ENCODE measurements around the gene NMNAT3.
"Not testable (repeated sequence)": the region's sequence is repeated elsewhere in the genome, so short reads cannot be mapped to it uniquely, and the experiment has no call there.

NMNAT3 gene

DNA sequence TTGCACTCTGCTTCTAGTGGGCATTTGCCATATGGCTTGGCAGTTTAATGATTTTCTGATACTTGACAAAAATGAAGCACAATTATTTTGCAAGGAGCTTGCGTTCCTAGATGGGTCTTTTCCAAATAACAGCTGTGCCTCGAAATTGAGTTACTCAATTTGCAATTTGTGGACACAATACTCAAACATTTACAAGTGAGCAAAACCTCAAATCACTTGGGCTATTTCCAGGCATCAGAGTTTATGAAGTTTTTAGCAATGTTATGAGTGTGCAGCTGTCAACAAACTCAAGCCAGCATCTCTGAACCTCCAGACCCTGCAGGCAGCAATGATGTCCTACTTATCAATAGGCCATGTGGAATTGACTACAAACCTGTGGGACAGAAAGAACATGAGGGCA is 41.3 kb downstream of the NMNAT3 start:
- no peak for DNase-seq (ENCODE audit: low read depth)

DNA sequence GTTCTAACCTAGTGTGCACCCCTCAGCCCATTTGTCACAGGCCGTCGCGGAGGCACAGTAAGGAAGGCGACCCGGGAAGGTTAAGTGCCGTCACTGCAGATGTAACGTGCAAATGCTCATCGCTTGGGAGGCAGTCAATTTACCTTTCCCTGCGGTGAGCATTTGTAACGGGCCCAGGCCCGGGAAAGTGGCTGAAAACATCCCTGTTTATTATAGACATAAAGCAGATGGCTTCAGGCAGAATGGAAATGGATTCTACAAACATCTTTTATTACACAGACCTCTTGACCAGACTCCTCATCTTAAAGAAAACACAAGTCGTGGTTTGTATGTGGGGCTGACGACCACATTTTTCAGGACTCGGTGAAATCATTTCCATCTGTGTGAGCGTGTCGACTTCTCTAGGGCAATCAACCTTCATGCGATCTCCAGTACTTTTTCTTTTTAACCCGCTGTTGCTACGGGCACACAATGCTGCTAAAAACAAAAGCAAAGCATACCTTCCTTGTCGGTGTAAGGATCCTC is 43.6 kb downstream of the NMNAT3 start:
- DNase-seq (ENCODE audit: low read depth), result no peak

DNA sequence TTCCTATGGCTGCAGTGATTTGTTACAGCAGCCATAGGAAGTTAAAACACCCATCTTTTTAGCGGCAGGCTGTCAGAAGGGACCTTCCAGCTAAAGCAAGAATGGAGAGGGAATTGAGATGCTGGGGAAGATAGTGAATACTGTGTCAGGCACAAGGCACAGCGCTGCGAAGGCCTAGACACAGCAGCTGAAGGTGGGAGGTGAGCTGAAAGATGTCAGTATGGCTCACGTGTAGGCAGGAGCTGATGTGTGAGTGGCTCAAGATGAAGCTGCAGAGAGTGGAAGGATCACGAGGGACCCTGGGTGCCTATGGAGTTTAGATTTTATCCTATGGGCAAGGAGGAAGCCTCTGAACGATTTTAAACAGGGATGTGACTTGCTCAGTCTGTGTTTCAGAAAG is 44.3 kb downstream of the NMNAT3 start:
- DNase-seq (ENCODE audit: low read depth), result no peak

DNA sequence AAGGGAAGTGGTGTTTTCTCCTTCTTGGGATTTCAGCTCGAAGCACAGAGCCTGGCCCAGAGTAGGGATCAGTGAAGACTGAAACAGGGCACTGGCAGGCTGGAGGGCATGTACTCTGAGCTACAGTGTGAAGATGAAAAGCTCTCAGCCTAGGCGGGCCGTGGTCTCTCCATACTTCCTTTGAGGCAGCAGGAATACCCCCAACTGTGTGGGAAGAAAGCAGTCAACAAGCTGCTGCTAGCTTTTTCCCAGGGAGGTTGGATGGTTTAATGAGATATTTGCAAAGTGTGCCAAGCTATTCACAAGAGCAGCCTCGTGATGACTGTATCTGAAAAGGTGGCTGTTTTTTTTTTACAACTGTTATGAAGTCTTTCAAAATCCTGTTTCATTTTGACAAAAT is 47.2 kb downstream of the NMNAT3 start:
- no peak for DNase-seq (ENCODE audit: low read depth)

DNA sequence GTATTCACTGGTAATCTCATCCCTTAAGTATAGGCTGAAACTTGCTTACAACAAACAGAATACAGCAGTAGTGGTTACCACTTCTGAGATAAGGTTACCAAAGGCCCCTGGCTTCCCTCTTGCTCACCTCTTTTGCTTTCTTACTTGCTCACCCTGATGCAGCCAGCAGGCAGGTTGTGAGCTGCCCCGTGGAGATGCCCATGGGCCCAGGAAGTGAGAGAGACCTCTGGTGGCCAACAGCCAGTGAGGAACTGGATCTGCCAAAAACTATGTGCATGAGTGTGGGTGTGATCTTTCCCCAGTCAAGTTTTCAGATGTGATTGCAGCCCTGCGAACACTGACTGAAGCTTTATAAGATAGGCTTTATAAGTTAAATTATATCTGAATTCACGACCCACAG is 48.7 kb downstream of the NMNAT3 start:
- no peak for DNase-seq (ENCODE audit: low read depth)

DNA sequence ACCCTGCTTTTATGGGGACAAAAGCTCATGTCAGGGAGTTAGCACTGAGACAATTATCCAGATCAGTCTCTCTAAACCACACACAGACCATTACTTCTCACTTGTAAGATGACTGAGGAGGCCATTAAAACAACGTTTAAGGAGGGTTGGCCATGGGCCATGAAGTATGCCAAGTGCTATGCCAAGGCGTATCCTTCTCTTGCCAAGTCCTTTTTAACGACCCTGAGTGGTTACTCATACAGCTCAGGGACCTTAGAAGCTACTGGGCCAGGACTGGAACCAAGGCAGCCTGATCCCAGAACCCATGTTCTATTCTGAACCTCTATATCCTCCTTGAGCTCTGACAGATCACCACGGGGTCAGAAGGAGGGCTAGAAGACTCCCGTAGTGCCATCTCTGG is 50.0 kb downstream of the NMNAT3 start:
- no peak for DNase-seq (ENCODE audit: low read depth)

DNA sequence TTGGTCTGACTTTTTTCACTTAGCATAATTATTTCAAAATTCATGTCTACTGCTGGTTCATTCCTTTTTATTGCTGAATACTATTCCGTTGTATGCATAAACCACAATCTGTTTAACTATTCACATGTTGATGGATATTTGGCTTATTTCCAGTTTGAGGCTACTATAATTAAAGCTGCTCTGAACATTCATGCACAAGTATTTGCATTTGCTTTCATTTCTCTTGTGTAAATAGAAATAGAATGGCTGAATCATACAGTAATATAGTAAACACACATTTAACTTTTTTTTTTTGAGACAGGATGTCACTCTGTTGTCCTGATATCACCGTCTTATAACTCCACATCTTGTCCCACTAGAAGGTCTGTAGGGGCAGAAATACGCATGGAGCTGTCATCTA is 57.3 kb downstream of the NMNAT3 start:
- no peak for DNase-seq (ENCODE audit: low read depth)

DNA sequence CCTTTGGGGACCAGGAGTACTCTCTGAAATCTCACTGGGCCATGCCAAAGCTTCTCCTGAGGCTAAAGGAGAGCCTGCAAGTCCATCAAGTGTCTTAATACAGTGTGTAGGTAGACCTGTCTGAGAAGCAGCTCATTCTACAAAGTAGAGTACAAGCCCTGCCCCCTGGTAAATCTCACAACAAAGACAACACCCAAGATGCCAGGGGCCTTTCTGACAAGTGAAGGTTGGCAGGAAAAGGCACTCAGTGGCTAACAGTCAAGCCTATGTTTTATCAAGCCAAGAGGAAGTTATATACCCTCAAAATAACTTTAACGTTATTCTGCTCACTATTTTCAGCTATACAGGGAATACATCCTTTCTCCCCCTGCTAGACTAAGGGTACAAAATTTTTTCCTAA is 58.3 kb downstream of the NMNAT3 start:
- DNase-seq (ENCODE audit: low read depth), result no peak

DNA sequence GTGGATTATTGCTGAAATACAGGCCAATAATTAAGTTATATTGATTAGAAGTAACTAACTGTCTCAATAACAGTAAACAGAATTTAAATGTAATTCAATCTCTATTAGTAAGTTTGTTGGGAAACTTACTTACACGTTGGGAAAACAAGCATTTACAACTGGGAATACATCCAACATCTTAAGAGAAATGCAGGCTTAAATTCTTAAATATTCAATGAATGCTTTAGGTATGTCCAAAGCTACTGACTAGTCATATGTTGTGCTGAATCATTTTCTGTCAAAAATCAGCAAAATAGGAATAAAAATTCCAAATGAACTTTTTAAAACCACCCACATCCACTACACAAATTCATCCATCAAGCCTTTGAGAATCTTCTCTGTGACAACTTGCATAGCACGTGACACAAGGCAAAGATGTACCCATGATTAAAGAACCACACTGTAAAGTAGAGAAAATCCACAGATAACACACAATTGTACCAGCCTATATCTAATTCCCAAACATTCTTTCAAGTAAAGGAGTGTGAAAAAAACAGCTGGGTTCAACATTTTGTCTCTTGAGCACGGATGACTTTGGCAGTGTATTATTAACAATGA is 60.0 kb downstream of the NMNAT3 start:
- no peak for DNase-seq (ENCODE audit: low read depth)

DNA sequence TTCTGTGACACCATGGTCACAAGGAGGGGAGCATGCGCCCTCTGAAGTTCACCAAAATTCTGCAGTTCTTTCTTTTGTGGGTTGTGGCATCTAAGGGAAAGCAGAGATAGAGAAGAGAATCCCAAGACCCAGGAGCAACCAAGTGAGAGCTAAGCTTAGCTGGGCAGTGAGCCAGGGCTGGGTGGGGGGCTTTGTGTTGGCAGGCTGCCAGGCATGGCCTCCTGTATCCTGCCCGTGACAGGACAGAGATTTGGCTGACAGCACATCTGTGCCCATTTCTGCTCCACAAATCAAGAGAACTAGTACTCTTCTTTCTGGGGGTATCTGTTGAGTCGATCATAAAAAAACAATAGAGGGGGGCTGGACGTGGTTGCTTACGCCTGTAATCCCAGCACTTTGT is 66.2 kb downstream of the NMNAT3 start:
- no peak for DNase-seq (ENCODE audit: low read depth)

DNA sequence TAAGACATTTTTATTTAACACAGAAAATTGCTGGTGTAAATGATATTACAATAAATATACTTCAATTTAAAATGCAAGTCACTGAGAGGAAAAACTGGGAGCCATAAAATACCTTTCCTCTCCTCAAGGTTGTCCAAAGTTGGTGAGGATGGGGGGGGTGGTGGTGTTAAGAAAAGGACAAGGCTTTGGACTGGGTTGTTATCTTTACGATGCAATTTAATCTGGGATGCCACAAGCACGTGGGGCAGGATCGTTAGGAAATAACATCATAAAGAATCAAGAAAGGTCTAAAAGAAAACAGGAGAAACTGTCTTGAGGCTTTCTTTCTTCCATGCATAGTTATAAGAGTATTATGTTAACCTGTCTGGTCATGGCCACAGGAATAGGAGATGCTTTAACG is 66.9 kb downstream of the NMNAT3 start:
- no peak for DNase-seq (ENCODE audit: low read depth)

DNA sequence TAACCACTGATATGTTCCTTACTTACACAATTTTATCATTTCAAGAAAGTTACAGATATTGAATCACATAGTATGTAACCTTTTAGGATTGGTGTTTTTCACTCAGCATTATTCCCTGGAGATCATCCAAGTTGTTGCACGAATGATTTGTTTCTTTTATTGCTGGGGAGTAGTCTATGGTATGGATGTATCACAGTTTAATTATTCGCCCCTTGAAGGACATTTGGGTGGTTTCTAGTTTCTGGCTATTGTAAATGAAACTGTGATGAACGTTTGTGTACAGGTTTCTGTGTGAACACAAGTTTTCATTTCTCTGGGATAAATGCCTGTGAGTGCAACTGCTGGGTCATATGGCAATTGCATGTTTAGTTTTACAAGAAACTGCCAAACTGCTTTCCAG is 68.8 kb downstream of the NMNAT3 start:
- no peak for DNase-seq (ENCODE audit: low read depth)

DNA sequence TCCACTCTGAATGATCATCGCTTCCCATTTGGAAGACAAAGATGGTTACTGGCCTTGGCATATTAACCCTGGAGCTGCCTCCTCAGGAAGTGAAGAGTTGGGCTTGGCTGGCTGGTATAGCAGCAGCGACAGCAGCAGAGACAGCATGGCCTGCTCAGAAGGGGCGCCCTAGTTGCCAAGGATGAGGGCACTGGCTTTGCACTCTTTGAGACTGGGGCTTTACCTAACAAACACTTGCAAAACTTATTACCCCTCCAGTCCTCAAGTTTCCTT is 69.7 kb downstream of the NMNAT3 start:
- no peak for DNase-seq (ENCODE audit: low read depth)

DNA sequence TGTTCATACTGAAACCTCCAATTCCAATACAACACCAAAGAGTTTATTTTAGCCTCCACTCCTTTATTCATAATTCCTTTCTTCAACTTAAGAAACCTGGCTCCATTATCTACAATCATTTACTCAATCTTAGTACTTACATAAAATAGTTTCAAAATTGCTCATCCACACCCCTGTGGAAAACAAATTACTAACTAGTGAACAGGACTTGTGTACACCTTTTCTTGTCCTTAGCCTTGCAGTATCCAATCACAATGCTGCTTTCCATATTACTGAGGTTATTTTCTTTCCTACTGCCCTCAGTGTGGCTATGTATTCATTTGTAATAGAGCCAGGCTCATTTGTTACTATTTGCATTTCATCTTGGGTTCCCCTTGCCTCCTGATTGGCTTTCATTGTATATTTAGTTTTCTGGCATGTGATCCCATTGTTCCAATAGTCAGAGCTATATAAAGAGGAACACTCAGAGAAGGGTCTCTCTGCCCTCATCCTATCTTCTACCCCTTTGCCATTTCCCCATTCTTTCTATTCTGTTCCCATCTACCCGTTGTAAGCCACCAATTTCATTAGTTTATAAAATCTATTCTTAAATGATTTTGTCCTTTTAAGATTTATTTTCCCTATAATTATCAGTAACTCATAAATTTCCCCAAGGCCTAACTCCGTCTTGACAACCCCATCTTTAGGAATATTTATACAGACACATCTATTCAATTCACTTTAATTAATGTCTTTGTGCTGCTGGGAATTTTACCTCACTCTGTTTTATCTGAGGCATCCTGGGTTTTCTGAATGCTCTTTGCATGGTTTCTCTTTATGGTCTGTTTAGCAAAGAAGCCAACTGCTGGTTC is 70.3 kb downstream of the NMNAT3 start:
- no peak for DNase-seq (ENCODE audit: low read depth)

DNA sequence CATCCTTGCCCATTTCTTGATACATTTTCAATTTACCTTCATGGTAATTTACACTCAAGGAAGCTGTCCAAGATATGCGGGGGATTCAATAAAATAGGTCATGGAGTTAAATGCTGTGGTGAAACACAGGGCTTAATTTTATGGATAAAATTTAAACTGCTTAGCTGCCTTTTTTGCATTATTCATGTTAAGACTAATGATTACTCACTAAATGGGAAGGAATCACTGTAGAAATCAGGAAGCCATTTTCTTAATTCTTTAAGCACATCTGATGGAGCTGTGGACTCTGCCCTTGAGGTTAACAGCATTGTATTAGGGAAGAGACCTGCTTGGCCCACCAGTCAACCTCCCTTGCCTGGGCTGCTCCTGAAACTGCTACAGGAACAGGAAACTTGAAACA is 75.8 kb downstream of the NMNAT3 start:
- DNase-seq (ENCODE audit: low read depth), result no peak

DNA sequence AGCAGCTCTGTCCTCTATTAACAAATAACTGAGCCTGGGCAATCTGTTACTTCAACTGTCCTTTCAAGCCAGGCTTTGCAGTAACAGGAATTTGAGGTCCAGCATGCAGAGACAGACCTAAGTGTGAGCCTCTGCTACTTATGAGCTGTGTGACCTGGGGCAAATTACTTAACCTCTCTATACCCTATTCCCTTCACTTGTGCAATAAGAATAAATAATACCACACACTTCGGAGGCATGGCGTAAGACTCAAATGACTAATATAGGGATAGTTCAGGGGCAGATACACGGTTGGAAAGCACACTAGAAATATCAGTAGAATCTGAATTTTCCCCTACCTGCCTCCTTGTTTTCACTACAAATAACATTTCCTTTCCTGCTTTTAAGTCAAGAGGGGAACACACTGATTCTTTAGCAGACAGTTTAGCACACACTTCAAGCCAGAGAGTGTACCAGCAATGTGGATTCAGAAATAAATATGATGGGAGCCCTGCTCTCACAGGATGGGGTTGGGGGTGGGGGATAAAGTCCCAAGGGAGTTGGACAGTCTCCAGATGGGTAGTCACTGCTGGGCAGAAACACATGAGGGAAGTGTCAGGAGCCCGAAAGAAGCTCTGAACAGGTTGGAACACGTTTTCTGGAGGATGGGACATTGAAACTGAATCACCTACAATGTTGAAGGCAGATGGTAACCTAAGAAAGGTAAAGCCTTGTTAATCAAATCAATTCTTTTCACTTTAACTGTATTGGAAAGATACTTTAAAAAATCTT is 76.4 kb downstream of the NMNAT3 start:
- no peak for DNase-seq (ENCODE audit: low read depth)

DNA sequence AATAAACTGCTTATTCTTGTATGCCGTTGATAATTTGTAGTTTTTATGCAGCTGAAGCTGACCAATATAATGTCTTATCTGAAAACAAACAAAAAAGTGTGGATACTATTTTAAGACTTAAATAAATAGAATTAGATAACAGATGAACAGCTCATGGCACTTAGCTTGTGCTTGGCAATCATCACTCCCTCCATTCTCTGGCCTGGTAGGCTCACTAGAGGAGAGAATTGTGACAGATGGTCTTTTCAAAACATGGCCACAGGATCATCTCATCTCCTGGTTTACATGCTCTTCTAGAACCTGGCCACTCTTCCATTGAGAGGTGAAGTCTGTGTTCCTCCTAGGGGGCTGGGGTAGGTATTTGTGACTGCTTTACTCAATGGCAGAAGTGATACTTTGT is 79.8 kb downstream of the NMNAT3 start:
- no peak for DNase-seq (ENCODE audit: low read depth)

DNA sequence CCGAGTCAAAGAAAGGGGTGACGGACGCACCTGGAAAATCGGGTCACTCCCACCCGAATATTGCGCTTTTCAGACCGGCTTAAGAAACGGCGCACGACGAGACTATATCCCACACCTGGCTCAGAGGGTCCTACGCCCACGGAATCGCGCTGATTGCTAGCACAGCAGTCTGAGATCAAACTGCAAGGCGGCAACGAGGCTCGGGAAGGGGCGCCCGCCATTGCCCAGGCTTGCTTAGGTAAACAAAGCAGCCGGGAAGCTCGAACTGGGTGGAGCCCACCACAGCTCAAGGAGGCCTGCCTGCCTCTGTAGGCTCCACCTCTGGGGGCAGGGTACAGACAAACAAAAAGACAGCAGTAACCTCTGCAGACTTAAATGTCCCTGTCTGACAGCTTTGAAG is 86.6 kb downstream of the NMNAT3 start:
- not testable (repeated sequence) for DNase-seq (ENCODE audit: low read depth)

DNA sequence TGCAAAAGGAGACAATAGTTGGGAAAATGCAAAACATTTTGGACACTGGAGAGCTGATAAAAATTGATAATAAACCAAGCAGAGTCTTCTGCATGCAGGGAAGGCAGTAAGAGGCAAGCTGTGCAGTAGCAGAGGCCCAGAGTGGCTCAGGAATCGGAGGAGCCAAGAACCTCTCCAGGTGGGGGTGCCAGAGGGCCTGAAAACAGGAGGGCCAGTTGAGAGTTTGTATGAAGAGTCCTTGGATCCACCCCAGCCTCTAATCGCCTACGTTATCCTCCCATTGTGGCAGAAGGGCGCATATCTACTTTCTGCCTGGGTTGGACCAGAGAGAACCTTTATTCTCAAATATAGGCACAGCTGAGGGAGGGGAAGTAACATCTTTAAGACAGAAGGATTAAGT is 89.3 kb downstream of the NMNAT3 start:
- DNase-seq (ENCODE audit: low read depth), result no peak

DNA sequence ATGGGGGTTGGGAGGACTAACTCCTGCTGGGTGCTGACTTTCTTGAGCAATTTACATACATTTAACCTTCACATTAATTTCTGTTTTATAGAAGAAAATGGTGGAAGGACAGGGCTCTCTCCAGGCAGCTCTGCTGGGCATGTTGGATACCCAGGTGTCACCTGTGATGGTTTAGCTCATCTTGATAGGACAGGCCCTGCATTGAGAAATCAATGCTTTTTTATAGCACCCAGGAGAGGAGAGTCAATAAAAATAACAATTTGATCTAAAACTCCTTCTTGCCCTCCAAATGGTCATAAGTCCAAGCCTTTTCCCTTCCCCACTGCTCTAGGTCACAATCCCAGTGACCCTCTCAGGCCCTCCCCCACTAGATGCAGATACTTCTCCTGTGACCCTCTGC is 90.0 kb downstream of the NMNAT3 start:
- no peak for DNase-seq (ENCODE audit: low read depth)

DNA sequence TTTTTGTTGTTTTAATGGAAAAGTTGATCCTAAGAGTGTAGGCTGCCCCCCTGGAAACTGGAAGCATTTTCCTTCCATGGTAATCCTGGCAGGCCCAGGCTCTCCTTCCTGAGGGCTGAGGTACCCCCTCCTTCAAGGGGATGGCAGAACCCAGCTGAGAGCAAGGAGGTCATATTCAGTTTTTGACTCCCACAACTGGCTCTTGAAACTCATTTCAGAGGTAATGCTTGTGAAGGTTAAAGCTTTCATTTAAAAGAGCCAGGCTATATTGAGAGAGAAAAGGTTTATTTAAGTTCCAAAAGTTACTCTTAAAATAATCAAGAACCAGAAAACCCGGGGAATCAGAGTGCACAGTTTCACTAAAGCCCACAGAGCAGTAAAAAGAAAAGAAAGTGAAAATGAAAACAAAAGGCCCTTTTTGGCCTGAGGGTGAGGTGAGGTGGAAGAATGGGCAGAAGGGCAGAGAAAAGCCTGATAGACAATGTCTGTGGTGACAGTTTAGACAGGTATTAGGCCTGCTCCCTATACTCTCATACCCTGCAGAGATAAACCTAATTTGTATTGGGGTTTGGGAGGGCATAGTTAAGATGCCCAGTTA is 91.3 kb downstream of the NMNAT3 start:
- no peak for DNase-seq (ENCODE audit: low read depth)

DNA sequence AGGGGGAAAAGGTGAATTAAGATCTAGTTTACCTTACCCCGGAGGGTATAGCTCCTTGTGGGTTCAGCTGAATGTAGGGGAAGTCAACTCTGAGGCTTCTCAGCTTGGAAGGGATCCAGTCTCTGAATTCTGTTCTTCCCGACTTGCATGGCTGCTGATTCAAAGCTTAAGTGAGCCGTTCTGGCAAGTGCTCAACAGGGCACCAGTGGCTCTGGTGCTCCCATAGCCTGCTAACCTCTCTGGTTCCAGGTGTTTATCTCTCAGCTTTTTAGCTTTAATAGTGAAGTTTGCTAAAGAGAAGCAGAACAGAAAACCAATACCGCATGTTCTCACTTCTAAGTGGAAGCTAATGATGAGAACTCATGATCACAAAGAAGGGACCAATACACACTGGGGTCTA is 92.0 kb downstream of the NMNAT3 start:
- no peak for DNase-seq (ENCODE audit: low read depth)

DNA sequence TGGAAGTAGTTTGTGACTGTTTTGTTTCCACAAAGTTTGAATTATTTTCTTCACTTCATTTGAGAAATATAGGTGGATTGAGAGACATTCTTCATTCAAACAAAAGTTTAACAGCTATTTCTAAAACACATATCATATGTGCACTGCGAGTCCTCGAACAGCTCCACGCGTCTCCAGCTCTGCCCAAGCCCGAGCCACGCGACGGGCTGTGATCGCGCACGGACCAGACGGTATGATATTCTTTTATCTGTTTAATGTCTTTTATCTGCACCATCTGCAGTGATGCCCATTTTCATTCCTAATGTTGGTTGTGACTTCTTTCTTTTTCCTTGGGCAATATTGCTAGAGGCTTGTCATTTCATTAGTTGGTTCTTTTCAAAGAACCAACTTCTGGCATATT is 94.1 kb downstream of the NMNAT3 start:
- DNase-seq (ENCODE audit: low read depth), result not testable (repeated sequence)
